Stomach (tissue), 4 donors: ENCODE measurements around the gene MRPS15.

Source experiments
- CTCF ChIP-seq, 7 experiments: fragments of 450-650 bp in 4 of 7; fragments of 200-600 bp in 3 of 7; sonication (generic) in 3 of 7; IDR thresholded peaks; one replicate each; pipeline ENCODE4 v1.5.1; 2016 to 2019; ENCODE audit warnings: antibody characterized with exemption in 7 of 7, control low read depth in 2 of 7, mild to moderate bottlenecking in 1 of 7
- EP300 ChIP-seq: sonication (generic); formaldehyde crosslinking; IDR thresholded peaks from one replicate; pipeline ENCODE4 v1.6.1; 2017; ENCODE audit warnings: antibody characterized with exemption
- POLR2AphosphoS5 ChIP-seq, 3 donors: sonication (generic); formaldehyde crosslinking; IDR thresholded peaks; one replicate each; pipeline ENCODE4 v1.6.1; 2016; ENCODE audit warnings: antibody characterized with exemption in 3 of 3

- TF ChIP-seq CTCF (IDR thresholded peaks at IDR 0.05) (no peak), POLR2AphosphoS5 (IDR thresholded peaks at IDR 0.05) (no peak), EP300 (no peak)
Observed at GRCh38 chr1:36415661-36416326, 48.4 kb downstream of the MRPS15 start.
